IPS-18c (cell line): Measurements from ENCODE around the gene DRG2.
A peak's percentile ranks its signal among the peaks of the same experiment; 100 is the strongest.

Source experiments
- H3K4me3 ChIP-seq: 2 replicates; pipeline ENCODE4 v1.7.0; 2013; ENCODE audit warnings: low read depth, mild to moderate bottlenecking, low read length, moderate library complexity; ENCODE audit not compliant: insufficient read depth
- H3K9me3 ChIP-seq: one replicate; pipeline ENCODE4 v1.6.1; 2013; ENCODE audit warnings: mild to moderate bottlenecking, low read length, moderate library complexity; ENCODE audit not compliant: control insufficient read depth, insufficient read depth

DRG2 gene

GRCh38 chr17:18087610-18088491, at the start of gene DRG2:
Gene DRG2 (plus strand): TSS chr17:18087948. CDS start chr17:18088024, 76 bp downstream.
- H3K9me3 ChIP-seq: no peaks in the 10 kb centered on the region
- peak within 1 kb of the TSS; percentile 92 for H3K4me3 ChIP-seq

DNA sequence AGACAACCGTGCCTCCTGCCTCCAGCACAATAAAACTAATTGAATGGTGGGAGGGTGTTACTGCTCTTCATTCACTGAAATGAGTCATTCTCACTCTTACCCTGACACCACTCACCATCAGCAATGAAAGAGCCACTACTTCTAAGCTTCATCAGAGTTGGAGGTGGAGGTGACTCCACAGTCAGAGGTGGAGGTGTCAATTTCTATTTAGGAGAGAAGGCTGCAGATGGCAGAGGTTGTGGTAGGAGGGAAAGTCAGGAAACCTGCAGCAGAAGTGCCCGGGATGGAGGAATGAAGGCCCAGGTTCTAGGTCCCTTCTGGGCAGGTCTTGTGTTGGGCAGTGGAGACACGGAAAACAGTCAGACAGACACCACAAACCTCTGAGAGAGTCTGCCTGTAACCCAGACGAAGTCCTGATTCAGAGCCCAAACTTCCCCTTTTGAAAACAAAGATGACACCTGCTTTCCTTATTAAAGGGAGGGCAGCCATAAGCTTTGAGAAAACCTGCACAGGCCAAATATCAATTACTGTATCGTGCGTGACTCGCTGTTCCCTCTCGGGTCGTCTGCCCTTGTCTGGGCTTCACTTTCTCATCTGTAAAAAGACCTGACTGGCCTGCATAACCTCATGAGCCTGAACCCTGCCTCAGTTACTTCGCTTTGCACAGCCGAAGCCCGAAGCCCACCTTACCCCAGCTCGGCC, 49.4 kb upstream of the DRG2 start:
- Histone ChIP-seq H3K9me3 (no peaks in the 10 kb centered on the region), H3K4me3 (peak overlapping the region; percentile 77)

DNA sequence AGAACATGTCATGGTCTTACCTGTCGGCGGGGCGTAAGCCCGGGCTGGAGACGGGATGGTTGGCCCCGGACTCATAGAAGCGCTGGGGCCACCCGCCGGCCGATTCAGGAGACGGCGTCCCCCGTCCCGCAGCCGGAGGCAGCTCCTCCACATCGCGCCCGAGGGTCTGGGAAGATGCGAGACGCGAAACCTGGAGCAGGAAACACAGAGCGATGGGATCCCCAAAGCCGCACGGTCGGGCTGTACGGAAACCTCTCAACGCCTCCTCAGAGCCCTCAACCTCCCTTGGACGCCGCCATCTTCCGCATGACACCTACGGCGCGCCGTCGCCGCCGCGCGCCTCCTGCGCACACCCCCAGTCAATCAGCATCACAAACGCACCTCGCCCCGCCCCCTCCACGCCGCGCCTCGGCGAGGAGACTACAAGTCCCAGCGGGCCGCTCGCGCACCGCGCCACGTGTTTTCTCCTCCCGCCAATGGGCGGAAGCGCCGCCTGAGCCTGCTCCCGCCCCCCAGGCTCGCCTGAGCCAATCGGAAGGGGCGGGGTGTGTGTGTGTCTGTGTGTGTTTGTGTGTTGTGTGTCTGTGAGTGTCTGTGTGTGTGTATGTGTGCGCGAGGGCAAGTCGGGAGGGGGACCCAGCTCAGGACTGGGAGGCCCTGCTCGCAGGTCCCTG, 48.8 kb upstream of the DRG2 start, which contains the start of the genes ATPAF2 and GID4:
Gene ATPAF2 (minus strand): TSS at position 308 of the 674 bp plus-strand sequence. CDS start 155 bp downstream, at position 153.
Gene GID4 (plus strand): TSS at position 548 of the 674 bp plus-strand sequence. CDS start 57 bp downstream, at position 605.
- H3K4me3 ChIP-seq: peak within 1 kb of the TSS; percentile 77
- H3K9me3 ChIP-seq: no peaks in the 10 kb centered on the region

DNA sequence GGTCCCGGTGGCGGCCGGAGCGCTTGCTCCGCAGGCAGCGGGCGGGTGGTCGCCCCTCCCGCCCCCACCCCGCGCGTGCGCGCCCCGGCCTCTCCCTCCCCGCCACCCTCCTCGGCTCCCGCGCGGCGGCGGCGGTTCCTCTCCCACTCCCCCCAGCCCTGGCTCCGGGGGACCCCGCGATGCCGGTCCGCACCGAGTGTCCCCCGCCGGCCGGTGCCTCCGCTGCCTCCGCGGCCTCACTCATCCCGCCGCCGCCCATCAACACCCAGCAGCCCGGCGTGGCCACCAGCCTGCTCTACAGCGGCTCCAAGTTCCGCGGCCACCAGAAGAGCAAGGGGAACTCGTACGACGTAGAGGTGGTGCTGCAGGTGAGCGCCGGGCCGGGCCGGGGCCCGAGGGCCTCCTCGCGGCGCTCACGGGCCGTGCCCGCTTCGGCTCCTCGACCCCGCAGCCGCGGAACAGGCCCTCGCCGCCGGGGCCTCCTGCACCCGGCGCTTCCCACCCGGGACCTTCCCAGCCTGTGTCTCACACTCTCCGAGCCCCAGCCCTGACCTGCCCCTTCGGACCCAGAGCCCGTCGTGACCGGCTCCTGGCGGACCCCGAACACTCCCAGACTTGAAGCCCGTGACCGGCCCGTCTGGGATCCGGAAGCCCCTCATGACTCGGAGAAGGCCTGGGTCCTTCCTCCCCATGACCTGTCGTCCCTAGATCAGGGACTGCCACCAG, 48.0 kb upstream of the DRG2 start:
- H3K4me3 ChIP-seq: peak overlapping the region; percentile 71

GRCh38 chr17:18040261-18040858, 47.4 kb upstream of the DRG2 start:
- H3K9me3 ChIP-seq: no peaks in the 10 kb centered on the region
- H3K4me3 ChIP-seq: peak overlapping the region; percentile 71

More for the DNA sequence above, 48.0 kb upstream of the DRG2 start:
- no peaks in the 10 kb centered on the region for H3K9me3 ChIP-seq

GRCh38 chr17:18041776-18042175, 46.0 kb upstream of the DRG2 start:
- Histone ChIP-seq H3K9me3 (no peaks in the 10 kb centered on the region), H3K4me3 (no peak overlapping the region)

GRCh38 chr17:18042983-18043382, 44.8 kb upstream of the DRG2 start:
- no peaks in the 10 kb centered on the region for H3K9me3 ChIP-seq
- no peak overlapping the region for H3K4me3 ChIP-seq

GRCh38 chr17:18043491-18043890, 44.3 kb upstream of the DRG2 start:
- H3K4me3 ChIP-seq: no peak overlapping the region

DNA sequence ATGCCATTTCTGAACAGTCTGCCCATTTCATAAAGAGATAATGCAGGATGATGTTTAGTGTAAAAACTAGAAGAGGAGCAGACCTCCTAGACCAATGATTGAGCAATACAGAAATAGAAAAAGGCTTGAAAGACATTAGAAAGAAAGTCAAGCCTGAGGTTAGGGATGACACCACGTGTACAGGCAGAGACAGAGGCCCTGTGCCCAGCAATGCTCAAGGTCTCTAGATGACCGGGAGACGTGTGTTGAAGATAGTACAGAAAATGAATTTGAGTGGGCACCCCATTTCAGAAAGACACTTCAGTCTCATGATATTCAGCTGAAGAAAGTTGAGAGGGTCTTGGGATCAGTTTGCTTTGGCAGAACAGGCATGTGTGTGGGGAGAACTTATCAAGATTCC, 43.1 kb upstream of the DRG2 start:
- H3K9me3 ChIP-seq: no peaks in the 10 kb centered on the region
- no peak overlapping the region for H3K4me3 ChIP-seq

More at GRCh38 chr17:18043491-18043890, 44.3 kb upstream of the DRG2 start:
- no peaks in the 10 kb centered on the region for H3K9me3 ChIP-seq

GRCh38 chr17:18045691-18046350, 41.9 kb upstream of the DRG2 start:
- Histone ChIP-seq H3K9me3 (no peaks in the 10 kb centered on the region), H3K4me3 (no peak overlapping the region)

DNA sequence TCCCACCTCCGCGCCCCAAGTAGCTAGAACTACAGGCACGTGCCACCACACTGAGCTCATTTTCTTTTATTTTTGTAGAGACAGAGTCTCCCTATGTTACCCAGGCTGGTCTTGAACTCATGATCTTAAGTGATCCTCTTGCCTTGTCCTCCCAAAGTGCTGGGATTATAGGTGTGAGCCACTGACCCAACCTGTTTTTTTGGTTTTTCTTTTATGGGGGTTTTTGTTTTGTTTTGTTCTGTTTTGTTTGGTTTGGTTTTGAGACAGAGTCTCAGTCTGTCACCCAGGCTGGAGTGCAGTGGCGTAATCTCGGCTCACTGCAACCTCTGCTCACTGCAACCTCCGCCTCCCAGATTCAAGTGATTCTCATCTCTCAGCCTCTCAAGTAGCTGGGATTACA, 32.2 kb upstream of the DRG2 start:
- H3K9me3 ChIP-seq: no peaks in the 10 kb centered on the region
- H3K4me3 ChIP-seq: no peak overlapping the region

- Histone ChIP-seq H3K9me3 (no peaks in the 10 kb centered on the region), H3K4me3 (no peak overlapping the region)
These were observed 31.5 kb upstream of the DRG2 start for GRCh38 chr17:18056214-18056613.

- no peak overlapping the region for H3K4me3 ChIP-seq
- H3K9me3 ChIP-seq: no peaks in the 10 kb centered on the region
These were observed 28.5 kb upstream of the DRG2 start for GRCh38 chr17:18059283-18059682.

DNA sequence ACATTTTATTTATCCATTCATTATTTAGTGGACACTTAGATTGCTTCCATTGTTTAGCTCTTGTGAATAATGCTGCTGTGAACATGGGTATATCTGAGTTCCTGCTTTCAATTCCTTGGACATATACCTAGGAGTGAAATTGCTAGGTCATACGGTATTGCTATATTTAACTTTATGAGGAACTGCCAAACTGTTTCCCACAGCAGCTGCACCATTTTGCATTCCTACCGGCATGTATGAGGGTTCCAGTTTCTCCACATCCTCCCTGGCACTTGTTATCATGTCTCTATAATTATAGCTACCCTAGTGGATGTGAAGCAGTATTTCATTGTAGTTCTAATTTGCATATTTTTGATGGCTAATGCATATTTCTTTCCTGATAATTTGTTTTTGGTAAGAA, 23.7 kb upstream of the DRG2 start:
- Histone ChIP-seq H3K4me3 (no peak overlapping the region), H3K9me3 (no peaks in the 10 kb centered on the region)

DNA sequence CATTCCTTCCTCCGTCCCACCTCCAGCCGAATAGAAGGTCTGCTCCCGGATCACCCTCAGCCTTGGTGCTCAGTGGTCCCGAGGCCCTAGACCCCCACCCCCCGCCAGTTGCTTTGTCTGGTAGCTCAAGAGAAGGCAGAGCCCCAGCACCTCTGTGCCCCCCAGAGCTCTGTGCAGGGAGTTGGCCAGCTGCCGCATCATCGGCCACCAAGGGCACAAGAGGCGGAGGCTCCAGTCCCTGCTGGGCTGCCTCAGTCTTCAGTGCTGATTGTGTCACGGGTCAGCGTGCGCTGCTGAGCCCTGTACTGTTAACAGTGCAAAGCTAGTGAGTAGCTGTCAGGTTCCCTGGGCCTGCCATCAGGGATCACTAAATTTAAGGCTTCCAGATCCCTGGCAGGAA, 22.2 kb upstream of the DRG2 start:
- Histone ChIP-seq H3K9me3 (no peaks in the 10 kb centered on the region), H3K4me3 (no peak overlapping the region)

- H3K4me3 ChIP-seq: no peak overlapping the region
- H3K9me3 ChIP-seq: no peaks in the 10 kb centered on the region
These were observed 20.9 kb upstream of the DRG2 start for GRCh38 chr17:18066866-18067265.
